HepG2 (cell line): ENCODE results near the gene HIPK2. TPM values are rescaled to one million over a fixed set of nuclear protein-coding genes. Genes with fewer than 3 reads are reported as not detected.

Experiments
- ATAC-seq: fragments of 200-7000 bp; cut with Tn5 transposase; 3 replicates; pipeline ENCODE4 v1.9.1; 2020; ENCODE audit warnings: mild to moderate bottlenecking, moderate library complexity
- BruUV-seq: library from RNA; stranded (reverse); fragments of 400-500 nt; replicated peaks from 2 replicates; lab custom pipeline; 2021; lab: Mats Ljungman, UMichigan
- CTCF ChIA-PET: fragments of 300-600 bp; formaldehyde crosslinking; extraction: SDS; loops from one replicate; lab custom pipeline; 2021; ENCODE audit warnings: low total read pairs, inconsistent platforms, low intra/inter-chr PET ratio; lab: Yijun Ruan, JAX
- POLR2A ChIA-PET: fragments of 350-600 bp; sonication (Branson Sonifier 250); formaldehyde crosslinking; loops from one replicate; lab custom pipeline; 2020; ENCODE audit warnings: antibody characterized with exemption, inconsistent platforms; lab: Yijun Ruan, JAX
- DNase-seq: peaks from one replicate; pipeline ENCODE4 v3.0.0-alpha.2; 2015; ENCODE audit warnings: low spot score
- FAIRE-seq: peaks from 3 replicates; lab custom pipeline; 2011; peaks lifted over from hg19 to GRCh38; lab: Jason Lieb, UNC
- H2AFZ ChIP-seq: one replicate; pipeline ENCODE4 v1.6.1; 2011; ENCODE audit warnings: low read length, inconsistent platforms
- H3K27ac ChIP-seq: fragments of 300-600 bp; 3 replicates; pipeline ENCODE4 v1.8.0; 2011; ENCODE audit warnings: mixed run types, mild to moderate bottlenecking, mixed read lengths, low read length, inconsistent platforms; ENCODE audit not compliant: insufficient read depth; ENCODE audit errors: extremely low read length
- H3K27me3 ChIP-seq, 2 experiments: fragments of 200-600 bp in 1 of 2; 2 replicates in 1 of 2; 3 replicates in 1 of 2; pipeline versions ENCODE4 v1.6.0 to v1.8.0; 2011; ENCODE audit warnings: low read length in 2 of 2, mild to moderate bottlenecking in 2 of 2, moderate library complexity in 2 of 2, inconsistent platforms in 1 of 2; ENCODE audit not compliant: insufficient read depth in 2 of 2, control insufficient read depth in 1 of 2
- H3K36me3 ChIP-seq, 2 experiments: fragments of 200-600 bp in 1 of 2; replicated peaks in 1 of 2; 2 replicates in 1 of 2; 3 replicates in 1 of 2; pipeline versions ENCODE4 v1.5.1 to v1.8.0; 2011; ENCODE audit warnings: low read length in 2 of 2, inconsistent platforms in 1 of 2; ENCODE audit not compliant: insufficient read depth in 2 of 2, control insufficient read depth in 1 of 2
- H3K4me1 ChIP-seq: 2 replicates; pipeline ENCODE4 v1.5.1; 2012; ENCODE audit warnings: low read length, inconsistent platforms; ENCODE audit not compliant: insufficient read depth
- H3K4me2 ChIP-seq: 2 replicates; pipeline ENCODE4 v1.6.0; 2011; ENCODE audit warnings: low read depth, low read length, inconsistent platforms
- H3K4me3 ChIP-seq, 3 experiments: fragments of 200-600 bp in 1 of 3; sonication (generic), shearing (Covaris generic) in 1 of 3; replicated peaks in 1 of 3; 2 replicates each; pipeline ENCODE4 v1.5.1; 2011 to 2016; ENCODE audit warnings: low read length in 3 of 3, inconsistent platforms in 2 of 3, low read depth in 2 of 3, mild to moderate bottlenecking in 2 of 3, control low read depth in 1 of 3, mixed read lengths in 1 of 3; ENCODE audit not compliant: insufficient read depth in 1 of 3
- H3K79me2 ChIP-seq: one replicate; pipeline ENCODE4 v1.6.1; 2011; ENCODE audit warnings: low read length, inconsistent platforms; ENCODE audit not compliant: insufficient read depth
- H3K9ac ChIP-seq: 2 replicates; pipeline ENCODE4 v1.6.0; 2011; ENCODE audit warnings: mild to moderate bottlenecking, low read depth, low read length, inconsistent platforms; ENCODE audit not compliant: insufficient read depth
- H3K9me3 ChIP-seq: 2 replicates; pipeline ENCODE4 v1.5.1; 2012; ENCODE audit warnings: mild to moderate bottlenecking, low read length
- H4K20me1 ChIP-seq: 2 replicates; pipeline ENCODE4 v1.6.0; 2011; ENCODE audit warnings: inconsistent platforms, mild to moderate bottlenecking, low read length, moderate library complexity; ENCODE audit not compliant: insufficient read depth
- ASH2L ChIP-seq: fragments of 300-600, 200-600 bp; sonication (generic); IDR thresholded peaks from 2 replicates; pipeline ENCODE4 v1.7.0; 2017; ENCODE audit warnings: low read depth, mild to moderate bottlenecking, moderate library complexity, mixed read lengths, low read length; ENCODE audit not compliant: insufficient read length
- CHD4 ChIP-seq: fragments of 200-600 bp; sonication (generic); IDR thresholded peaks from 2 replicates; pipeline ENCODE4 v1.7.0; 2017; ENCODE audit warnings: mild to moderate bottlenecking, low read length, borderline replicate concordance
- CREM ChIP-seq, 2 experiments: sonication (generic) in 1 of 2; formaldehyde crosslinking in 1 of 2; IDR thresholded peaks; 2 replicates each; pipeline versions ENCODE4 v1.4.0 to v1.6.1; 2016 to 2020; ENCODE audit warnings: antibody characterized with exemption in 1 of 2, mild to moderate bottlenecking in 1 of 2, missing genetic modification reagents in 1 of 2
- ETV5 ChIP-seq: IDR thresholded peaks from 2 replicates; pipeline ENCODE4 v1.6.1; 2018; ENCODE audit warnings: missing biosample characterization, missing genetic modification reagents, inconsistent platforms, borderline replicate concordance
- FOXA3 ChIP-seq: IDR thresholded peaks from 2 replicates; pipeline ENCODE4 v1.6.1; 2016; ENCODE audit warnings: missing genetic modification reagents, missing compliant biosample characterization
- FOXP1 ChIP-seq, 2 experiments: fragments of 450-650 bp in 1 of 2; IDR thresholded peaks; 2 replicates each; pipeline ENCODE4 v1.6.1; 2017 to 2018; ENCODE audit warnings: antibody characterized with exemption in 1 of 2
- GABPA ChIP-seq, 2 experiments: IDR thresholded peaks; 2 replicates each; pipeline ENCODE4 v1.6.1; 2011 to 2016; ENCODE audit warnings: low read depth in 2 of 2, low read length in 1 of 2, missing biosample characterization in 1 of 2, missing genetic modification characterization in 1 of 2
- MBD4 ChIP-seq: IDR thresholded peaks from 2 replicates; pipeline ENCODE4 v1.6.1; 2012; ENCODE audit warnings: low read length, inconsistent platforms, borderline replicate concordance
- MED13 ChIP-seq: sonication (generic); formaldehyde crosslinking; IDR thresholded peaks from 2 replicates; pipeline ENCODE4 v1.5.0; 2020; ENCODE audit warnings: missing genetic modification reagents
- RARG ChIP-seq: sonication (generic); formaldehyde crosslinking; IDR thresholded peaks from 2 replicates; pipeline ENCODE4 v1.4.0; 2020; ENCODE audit warnings: low read depth, mild to moderate bottlenecking, missing genetic modification reagents
- TARDBP ChIP-seq: sonication (generic); formaldehyde crosslinking; IDR thresholded peaks from 2 replicates; pipeline ENCODE4 v1.8.0; 2022; ENCODE audit warnings: mild to moderate bottlenecking, missing genetic modification reagents
- ZNF33B ChIP-seq: sonication (generic); formaldehyde crosslinking; IDR thresholded peaks from 2 replicates; pipeline ENCODE4 v1.5.1; 2020; ENCODE audit warnings: mild to moderate bottlenecking, missing genetic modification reagents
- ZNF558 ChIP-seq: sonication (generic); formaldehyde crosslinking; IDR thresholded peaks from 2 replicates; pipeline ENCODE4 v1.9.0; 2022; ENCODE audit warnings: mild to moderate bottlenecking, missing genetic modification reagents, borderline replicate concordance
- ZNF781 ChIP-seq: sonication (generic); formaldehyde crosslinking; IDR thresholded peaks from 2 replicates; pipeline ENCODE4 v1.5.1; 2020; ENCODE audit warnings: borderline replicate concordance, mild to moderate bottlenecking, missing genetic modification reagents; ENCODE audit errors: not compliant biosample characterization
- WGBS: methylation state at CpG from one replicate; pipeline ENCODE4 v1.1.6; 2017; ENCODE audit warnings: low lambda C conversion rate; 5-methylcytosine and 5-hydroxymethylcytosine counted together
- in situ Hi-C: cut with HindIII; loops from 2 replicates; pipeline ENCODE4 v1.10.0; 2017; ENCODE audit warnings: low pct_unique_long_range_greater_than_20kb; ENCODE audit not compliant: extremely low pct_ligation_motif_present
- intact Hi-C: fragments of 100-400 bp; cut with micrococcal nuclease; formaldehyde crosslinking; loops from one replicate; pipeline ENCODE4 v1.10.0; 2022; ENCODE audit not compliant: unreplicated experiment
- polyA plus RNA-seq, 8 experiments: library from polyadenylated mRNA; depleted of rRNA in 3 of 8; stranded (reverse) in 7 of 8; unstranded in 1 of 8; fragments of >200 nt; fragmentation: Illumina TruSeq in 4 of 8; extraction: Trizol in 4 of 8; gene quantifications; 2 replicates each; pipeline versions ENCODE4 v1.2.1 to v1.2.3, GENCODE V29; 2011 to 2016; ENCODE audit warnings: low read depth in 4 of 8, missing spikeins in 1 of 8, mixed read lengths in 1 of 8; ENCODE audit not compliant: insufficient read depth in 1 of 8
- total RNA-seq, 5 experiments: library from RNA; depleted of rRNA; stranded (reverse); fragments of >200 nt; fragmentation: Illumina TruSeq; extraction: Trizol; gene quantifications; 2 replicates each; pipeline ENCODE4 v1.2.3, GENCODE V29; 2016; ENCODE audit warnings: low read depth in 1 of 5
- TF ChIP-seq, protein P1 (sequence below): sonication (generic); formaldehyde crosslinking; IDR thresholded peaks from 2 replicates; pipeline ENCODE4 v1.4.0; 2020; ENCODE audit warnings: mild to moderate bottlenecking, missing genetic modification reagents
- TF ChIP-seq, protein P2 (sequence below): sonication (generic); formaldehyde crosslinking; IDR thresholded peaks from 2 replicates; pipeline ENCODE4 v1.9.0; 2021; ENCODE audit warnings: missing genetic modification reagents, borderline replicate concordance

Gene HIPK2
- total and polyA plus RNA-seq, 2 of the 13 experiments (the other 11 are each of a cell fraction or from before 2014, with no cell fraction given): 14.4 to 20.2 TPM

DNA sequence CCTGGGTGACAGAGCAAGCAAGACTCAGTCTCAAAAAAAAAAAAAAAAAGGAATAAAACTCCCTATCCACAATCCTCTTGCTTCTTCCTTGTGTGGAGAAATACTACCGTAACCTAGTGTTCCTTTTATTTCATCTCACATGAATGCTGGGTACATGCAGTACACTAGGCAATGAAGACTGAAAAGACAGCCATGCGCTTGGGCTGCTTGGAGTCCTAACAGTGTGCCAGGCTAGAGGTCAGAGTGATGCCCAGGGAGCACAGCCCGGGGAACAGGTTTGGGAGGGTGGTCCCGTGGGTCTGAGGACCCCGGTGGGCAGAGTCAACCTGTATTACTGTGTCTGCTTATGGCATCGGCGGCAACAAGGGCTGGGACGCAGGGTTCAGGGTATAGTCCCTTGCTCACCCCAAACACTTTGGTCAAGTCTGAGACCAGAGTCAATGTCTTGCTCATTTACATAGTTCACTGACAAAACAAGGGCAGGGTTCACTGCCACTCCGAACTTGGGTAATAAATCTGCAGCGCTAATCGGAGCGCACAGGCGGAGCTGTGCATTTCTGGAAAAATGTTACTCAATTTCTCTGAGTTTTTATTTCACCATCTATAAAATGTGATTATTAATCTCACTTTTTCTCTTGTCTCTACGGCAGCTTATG lies 136.3 kb downstream of the HIPK2 start:
- Histone ChIP-seq H4K20me1 (no peaks in the 10 kb centered on the region), H3K27ac (no peak overlapping the region), H3K79me2 (peaks cover 17% of the 10 kb centered on the region), H3K9me3 (no peaks in the 10 kb centered on the region), H3K4me3 (no peak overlapping the region), H3K4me2 (no peak overlapping the region), H3K4me1 (peaks cover 22% of the 10 kb centered on the region), H3K36me3 (peaks cover 17 to 68% of the 10 kb centered on the region in 2 experiments), H3K27me3 (no peaks in the 10 kb centered on the region), H3K9ac (no peak overlapping the region), H2AFZ (no peak overlapping the region)
- WGBS: 96% methylated on average over 11 of the region's 14 CpGs
- in situ Hi-C loops (loop anchor here (5.0 to 10.0 kb wide), 2 partner anchors 133 to 361 kb away; partner anchors contain the start of gene HIPK2), intact Hi-C loops (no loop called here)
- TF ChIP-seq RARG (CRISPR knock-in tag) (no peak), ZNF558 (no peak), FOXP1 (IDR thresholded peaks at IDR 0.05) (no peak), FOXP1 (CRISPR knock-in tag; IDR thresholded peaks at IDR 0.05) (no peak), MBD4 (no peak), CREM (IDR thresholded peaks at IDR 0.05) (no peak), CREM (CRISPR knock-in tag; IDR thresholded peaks at IDR 0.05) (no peak), MED13 (no peak), ZNF33B (CRISPR knock-in tag) (no peak), ZNF781 (CRISPR knock-in tag) (no peak), TARDBP (no peak), ASH2L (no peak), CHD4 (no peak), FOXA3 (CRISPR knock-in tag) (no peak), GABPA (IDR thresholded peaks at IDR 0.05; ENCODE audit: low read depth, low read length) (no peak), GABPA (CRISPR knock-in tag; IDR thresholded peaks at IDR 0.05; ENCODE audit: low read depth) (no peak), ETV5 (no peak)
- TF ChIP-seq, protein P1, sequence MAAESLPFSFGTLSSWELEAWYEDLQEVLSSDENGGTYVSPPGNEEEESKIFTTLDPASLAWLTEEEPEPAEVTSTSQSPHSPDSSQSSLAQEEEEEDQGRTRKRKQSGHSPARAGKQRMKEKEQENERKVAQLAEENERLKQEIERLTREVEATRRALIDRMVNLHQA (CRISPR knock-in tag): no peak
- TF ChIP-seq, protein P2, sequence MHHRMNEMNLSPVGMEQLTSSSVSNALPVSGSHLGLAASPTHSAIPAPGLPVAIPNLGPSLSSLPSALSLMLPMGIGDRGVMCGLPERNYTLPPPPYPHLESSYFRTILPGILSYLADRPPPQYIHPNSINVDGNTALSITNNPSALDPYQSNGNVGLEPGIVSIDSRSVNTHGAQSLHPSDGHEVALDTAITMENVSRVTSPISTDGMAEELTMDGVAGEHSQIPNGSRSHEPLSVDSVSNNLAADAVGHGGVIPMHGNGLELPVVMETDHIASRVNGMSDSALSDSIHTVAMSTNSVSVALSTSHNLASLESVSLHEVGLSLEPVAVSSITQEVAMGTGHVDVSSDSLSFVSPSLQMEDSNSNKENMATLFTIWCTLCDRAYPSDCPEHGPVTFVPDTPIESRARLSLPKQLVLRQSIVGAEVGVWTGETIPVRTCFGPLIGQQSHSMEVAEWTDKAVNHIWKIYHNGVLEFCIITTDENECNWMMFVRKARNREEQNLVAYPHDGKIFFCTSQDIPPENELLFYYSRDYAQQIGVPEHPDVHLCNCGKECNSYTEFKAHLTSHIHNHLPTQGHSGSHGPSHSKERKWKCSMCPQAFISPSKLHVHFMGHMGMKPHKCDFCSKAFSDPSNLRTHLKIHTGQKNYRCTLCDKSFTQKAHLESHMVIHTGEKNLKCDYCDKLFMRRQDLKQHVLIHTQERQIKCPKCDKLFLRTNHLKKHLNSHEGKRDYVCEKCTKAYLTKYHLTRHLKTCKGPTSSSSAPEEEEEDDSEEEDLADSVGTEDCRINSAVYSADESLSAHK (CRISPR knock-in tag): no peak
- ChIA-PET POLR2A (no interaction called here), CTCF (no interaction called here)
- FAIRE-seq (no peak), DNase-seq (no peak), ATAC-seq (no peak)
- BruUV-seq: no TSS peak
